Skeletal muscle cell (primary cell): Measurements from ENCODE around the gene CMIP.

Experiments used
- DNase-seq: peaks from one replicate; pipeline ENCODE4 v3.0.0-alpha.2; 2010; ENCODE audit warnings: low read depth
- H3K4me3 ChIP-seq: 2 replicates; pipeline ENCODE4 v1.5.1; 2011; ENCODE audit warnings: low read depth, mild to moderate bottlenecking, control low read depth, low read length, moderate library complexity

The CMIP gene

GRCh38 chr16:81623365-81624102 is 178.9 kb downstream of the CMIP start:
- no peak for DNase-seq
- H3K4me3 ChIP-seq = no peak overlapping the region

- no peak overlapping the region for H3K4me3 ChIP-seq
- DNase-seq = no peak
These were observed 179.8 kb downstream of the CMIP start for GRCh38 chr16:81624403-81624759.

GRCh38 chr16:81624760-81625543 is 180.3 kb downstream of the CMIP start:
- H3K4me3 ChIP-seq = no peak overlapping the region
- no peak for DNase-seq

- no peak overlapping the region for H3K4me3 ChIP-seq
- DNase-seq = no peak
These were observed 181.0 kb downstream of the CMIP start for GRCh38 chr16:81625544-81626153.

- no peak for DNase-seq
- no peak overlapping the region for H3K4me3 ChIP-seq
These were observed 181.6 kb downstream of the CMIP start for GRCh38 chr16:81626181-81626674.

GRCh38 chr16:81627024-81627423 is 182.4 kb downstream of the CMIP start:
- no peak for DNase-seq
- no peak overlapping the region for H3K4me3 ChIP-seq

- no peak for DNase-seq
- no peak overlapping the region for H3K4me3 ChIP-seq
These were observed 183.2 kb downstream of the CMIP start for GRCh38 chr16:81627729-81628244.

GRCh38 chr16:81629034-81629802 is 184.6 kb downstream of the CMIP start:
- no peak for DNase-seq
- no peak overlapping the region for H3K4me3 ChIP-seq

- no peak overlapping the region for H3K4me3 ChIP-seq
- no peak for DNase-seq
These were observed 185.5 kb downstream of the CMIP start for GRCh38 chr16:81629896-81630634.

GRCh38 chr16:81630635-81631031 is 186.0 kb downstream of the CMIP start:
- no peak for DNase-seq
- no peak overlapping the region for H3K4me3 ChIP-seq

GRCh38 chr16:81632392-81633146 is 188.0 kb downstream of the CMIP start:
- no peak overlapping the region for H3K4me3 ChIP-seq
- no peak for DNase-seq

GRCh38 chr16:81633147-81633619 is 188.6 kb downstream of the CMIP start:
- H3K4me3 ChIP-seq = no peak overlapping the region
- no peak for DNase-seq

- DNase-seq = no peak
- no peak overlapping the region for H3K4me3 ChIP-seq
These were observed 189.2 kb downstream of the CMIP start for GRCh38 chr16:81633680-81634379.

GRCh38 chr16:81634380-81635062 is 189.9 kb downstream of the CMIP start:
- no peak overlapping the region for H3K4me3 ChIP-seq
- DNase-seq = no peak

- DNase-seq = no peak
- no peak overlapping the region for H3K4me3 ChIP-seq
These were observed 190.7 kb downstream of the CMIP start for GRCh38 chr16:81635063-81635937.
